Memory B cell (primary cell): ENCODE results near the gene CAPRIN2.

ENCODE experiments used
- ATAC-seq: fragments of 150-1000 bp; cut with Tn5 transposase; 2 replicates; pipeline ENCODE4 v1.10.0; 2021; ENCODE audit warnings: low read depth, mild to moderate bottlenecking, moderate library complexity
- DNase-seq, 2 donors: peaks; one replicate each; pipeline ENCODE4 v3.0.0; 2022; ENCODE audit warnings: low spot score in 2 of 2
- H3K27ac Mint-ChIP-seq: one replicate; pipeline ENCODE4 v1.8.0; 2022; ENCODE audit warnings: mild to moderate bottlenecking, moderate library complexity, mixed read lengths
- H3K27me3 Mint-ChIP-seq: one replicate; pipeline ENCODE4 v1.8.0; 2022; ENCODE audit warnings: mixed read lengths
- H3K36me3 Mint-ChIP-seq: one replicate; pipeline ENCODE4 v1.8.0; 2022; ENCODE audit warnings: mild to moderate bottlenecking, mixed read lengths
- H3K4me1 Mint-ChIP-seq: one replicate; pipeline ENCODE4 v1.8.0; 2022; ENCODE audit warnings: mixed read lengths
- H3K4me3 Mint-ChIP-seq: one replicate; pipeline ENCODE4 v1.8.0; 2022; ENCODE audit warnings: mild to moderate bottlenecking, moderate library complexity, mixed read lengths
- H3K9me3 Mint-ChIP-seq: one replicate; pipeline ENCODE4 v1.8.0; 2022; ENCODE audit warnings: mixed read lengths

CAPRIN2 gene

DNA sequence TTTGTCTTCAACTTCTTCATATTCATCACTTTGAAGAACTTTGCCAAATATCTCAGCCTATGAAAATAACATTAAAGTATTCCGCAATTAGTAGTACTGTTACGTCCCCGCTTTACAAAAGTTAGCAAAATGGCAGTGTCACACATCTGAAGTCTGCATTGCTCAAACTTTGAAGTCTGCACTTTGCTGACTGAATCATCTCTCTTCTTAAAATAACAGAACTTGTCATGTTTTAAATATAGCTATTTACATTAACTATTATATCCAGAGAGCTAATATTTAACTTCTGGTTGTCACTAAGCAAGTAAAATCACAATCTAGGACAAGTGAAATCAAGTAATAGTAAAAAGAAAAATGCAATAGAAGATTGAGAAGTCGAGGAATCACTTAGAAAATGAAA lies 93.5 kb downstream of the CAPRIN2 start:
- Mint-ChIP-seq H3K9me3 (no peaks in the 10 kb centered on the region), H3K36me3 (peaks cover 30% of the 10 kb centered on the region), H3K27ac (no peak overlapping the region), H3K27me3 (no peaks in the 10 kb centered on the region), H3K4me1 (no peaks in the 10 kb centered on the region), H3K4me3 (no peak overlapping the region)
- DNase-seq: no peak
- no peak for ATAC-seq
